Effector memory CD4-positive, alpha-beta T cell (primary cell): ENCODE data around the gene TMEM63C.
"Not testable (repeated sequence)": the region's sequence is repeated elsewhere in the genome, so short reads cannot be mapped to it uniquely, and the experiment has no call there.

Source experiments
- DNase-seq, 3 donors: peaks; one replicate each; pipeline ENCODE4 v3.0.0-alpha.2; 2020
- H3K27ac ChIP-seq: 2 replicates; pipeline ENCODE4 v1.7.0; 2013; ENCODE audit warnings: mild to moderate bottlenecking, low read length, moderate library complexity; ENCODE audit not compliant: insufficient read depth, poor library complexity, severe bottlenecking
- H3K27me3 ChIP-seq: replicated peaks from 2 replicates; pipeline ENCODE4 v1.7.0; 2013; ENCODE audit warnings: mild to moderate bottlenecking, low read length; ENCODE audit not compliant: insufficient read depth, control insufficient read depth, poor library complexity, severe bottlenecking
- H3K36me3 ChIP-seq: 2 replicates; pipeline ENCODE4 v1.7.0; 2013; ENCODE audit warnings: mild to moderate bottlenecking, low read length, moderate library complexity; ENCODE audit not compliant: control insufficient read depth, insufficient read depth
- H3K4me1 ChIP-seq: 2 replicates; pipeline ENCODE4 v1.7.0; 2013; ENCODE audit warnings: low read length, mild to moderate bottlenecking; ENCODE audit not compliant: control insufficient read depth, insufficient read depth, poor library complexity, severe bottlenecking
- H3K4me3 ChIP-seq: 2 replicates; pipeline ENCODE4 v1.7.0; 2013; ENCODE audit warnings: low read length, low read depth, mild to moderate bottlenecking; ENCODE audit not compliant: insufficient read depth, poor library complexity, severe bottlenecking
- H3K9me3 ChIP-seq: 2 replicates; pipeline ENCODE4 v1.7.0; 2013; ENCODE audit warnings: mild to moderate bottlenecking, low read length, moderate library complexity; ENCODE audit not compliant: control insufficient read depth

TMEM63C gene

GRCh38 chr14:77273796-77274195 lies 92.2 kb downstream of the TMEM63C start:
- no peak for DNase-seq
- H3K9me3 ChIP-seq: no peaks in the 10 kb centered on the region
- H3K27me3 ChIP-seq: no peaks in the 10 kb centered on the region
- no peak overlapping the region for H3K4me3 ChIP-seq
- no peak overlapping the region for H3K27ac ChIP-seq
- H3K36me3 ChIP-seq: no peaks in the 10 kb centered on the region
- H3K4me1 ChIP-seq: no peaks in the 10 kb centered on the region

- Histone ChIP-seq H3K36me3 (no peaks in the 10 kb centered on the region), H3K9me3 (no peaks in the 10 kb centered on the region), H3K4me3 (no peak overlapping the region), H3K4me1 (no peaks in the 10 kb centered on the region), H3K27me3 (no peaks in the 10 kb centered on the region), H3K27ac (no peak overlapping the region)
- no peak for DNase-seq
Observed at GRCh38 chr14:77275041-77275580, 93.5 kb downstream of the TMEM63C start.

GRCh38 chr14:77275601-77276017 lies 94.0 kb downstream of the TMEM63C start:
- H3K4me1 ChIP-seq: no peaks in the 10 kb centered on the region
- H3K36me3 ChIP-seq: no peaks in the 10 kb centered on the region
- no peaks in the 10 kb centered on the region for H3K9me3 ChIP-seq
- no peak overlapping the region for H3K27ac ChIP-seq
- H3K4me3 ChIP-seq: no peak overlapping the region
- DNase-seq: no peak
- no peaks in the 10 kb centered on the region for H3K27me3 ChIP-seq

GRCh38 chr14:77276295-77276935 lies 94.8 kb downstream of the TMEM63C start:
- no peak overlapping the region for H3K4me3 ChIP-seq
- no peaks in the 10 kb centered on the region for H3K27me3 ChIP-seq
- H3K9me3 ChIP-seq: no peaks in the 10 kb centered on the region
- H3K4me1 ChIP-seq: no peaks in the 10 kb centered on the region
- no peak overlapping the region for H3K27ac ChIP-seq
- DNase-seq: no peak
- H3K36me3 ChIP-seq: no peaks in the 10 kb centered on the region

- no peaks in the 10 kb centered on the region for H3K36me3 ChIP-seq
Observed at GRCh38 chr14:77276959-77277358, 95.4 kb downstream of the TMEM63C start.

GRCh38 chr14:77278461-77279230 lies 97.0 kb downstream of the TMEM63C start:
- no peaks in the 10 kb centered on the region for H3K27me3 ChIP-seq
- H3K4me3 ChIP-seq: no peak overlapping the region
- no peak overlapping the region for H3K27ac ChIP-seq
- no peaks in the 10 kb centered on the region for H3K4me1 ChIP-seq
- no peaks in the 10 kb centered on the region for H3K9me3 ChIP-seq
- no peak for DNase-seq
- H3K36me3 ChIP-seq: no peaks in the 10 kb centered on the region

More at GRCh38 chr14:77276959-77277358, 95.4 kb downstream of the TMEM63C start:
- H3K27ac ChIP-seq: no peak overlapping the region
- no peak overlapping the region for H3K4me3 ChIP-seq
- no peaks in the 10 kb centered on the region for H3K9me3 ChIP-seq
- H3K27me3 ChIP-seq: no peaks in the 10 kb centered on the region
- no peaks in the 10 kb centered on the region for H3K4me1 ChIP-seq
- no peak for DNase-seq

- H3K36me3 ChIP-seq: no peaks in the 10 kb centered on the region
- no peak for DNase-seq
- H3K9me3 ChIP-seq: no peaks in the 10 kb centered on the region
- H3K4me3 ChIP-seq: no peak overlapping the region
- H3K4me1 ChIP-seq: no peaks in the 10 kb centered on the region
- no peaks in the 10 kb centered on the region for H3K27me3 ChIP-seq
- no peak overlapping the region for H3K27ac ChIP-seq
Observed at GRCh38 chr14:77279719-77280118, 98.1 kb downstream of the TMEM63C start.

- DNase-seq, H3K4me3 ChIP-seq, H3K27ac ChIP-seq, H3K4me1 ChIP-seq, H3K9me3 ChIP-seq, H3K27me3 ChIP-seq, H3K36me3 ChIP-seq: not testable (repeated sequence)
Observed at GRCh38 chr14:77280921-77281320, 99.3 kb downstream of the TMEM63C start.

GRCh38 chr14:77281852-77282410 lies 100.3 kb downstream of the TMEM63C start:
- DNase-seq: no peak
- Histone ChIP-seq H3K4me3 (no peak overlapping the region), H3K27ac (no peak overlapping the region), H3K4me1 (no peaks in the 10 kb centered on the region), H3K9me3 (no peaks in the 10 kb centered on the region), H3K27me3 (no peaks in the 10 kb centered on the region), H3K36me3 (peaks cover 10% of the 10 kb centered on the region)

- Histone ChIP-seq H3K4me1 (no peaks in the 10 kb centered on the region), H3K27ac (no peak overlapping the region), H3K36me3 (peaks cover 13% of the 10 kb centered on the region), H3K4me3 (no peak overlapping the region), H3K9me3 (no peaks in the 10 kb centered on the region), H3K27me3 (no peaks in the 10 kb centered on the region)
- no peak for DNase-seq
Observed at GRCh38 chr14:77284066-77284465, 102.5 kb downstream of the TMEM63C start.
